Measurements from ENCODE around the gene TGFBR1. TPM values are rescaled to one million over a fixed set of nuclear protein-coding genes. Genes with fewer than 3 reads are reported as not detected.
A peak's percentile ranks its signal among the peaks of the same experiment; 100 is the strongest.

The TGFBR1 gene
- polyA plus RNA-seq, 1 experiment: 73.5 TPM

DNA sequence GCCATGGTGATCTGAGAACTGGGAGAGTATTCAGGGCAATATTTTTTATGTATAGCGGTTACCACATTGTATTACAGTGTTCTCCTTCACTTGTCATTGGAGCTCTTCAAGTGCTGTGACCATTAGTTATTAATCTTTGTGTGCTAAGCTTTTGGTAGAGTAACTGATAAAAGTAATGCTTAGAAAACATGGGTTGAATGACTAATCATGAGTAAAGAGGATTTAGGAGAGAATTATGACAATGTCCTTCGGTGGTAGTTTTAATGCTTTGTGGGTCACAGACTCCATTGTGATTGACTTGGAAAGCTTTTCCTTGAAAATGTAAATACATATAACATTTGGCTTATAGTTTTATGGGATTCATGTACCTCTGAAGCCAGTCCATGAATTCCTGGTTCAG, 21.4 kb downstream of the TGFBR1 start:
- ChIA-PET POLR2A (interaction anchor here (1.0 kb wide), 1 partner anchor 8 kb away, joined by 7 read pairs; no protein-coding TSS in a partner anchor), CTCF (interaction anchor here (0.8 to 1.2 kb wide), 5 partner anchors 15 to 129 kb away, joined by 3 to 4 read pairs (median 3); no protein-coding TSS in a partner anchor)
- 0 out of 2 replicates have a peak, but pooled peaks cover 2% of the 10 kb centered on the region for H3K36me3 ChIP-seq (ENCODE audit: control insufficient read depth, insufficient read depth, low read length)
- no peak overlapping the region for H3K4me3 ChIP-seq (ENCODE audit: low read depth, low read length)
- H3K27me3 ChIP-seq (ENCODE audit: control insufficient read depth, insufficient read depth, low read length): no peaks in the 10 kb centered on the region
- TF ChIP-seq, protein P1, sequence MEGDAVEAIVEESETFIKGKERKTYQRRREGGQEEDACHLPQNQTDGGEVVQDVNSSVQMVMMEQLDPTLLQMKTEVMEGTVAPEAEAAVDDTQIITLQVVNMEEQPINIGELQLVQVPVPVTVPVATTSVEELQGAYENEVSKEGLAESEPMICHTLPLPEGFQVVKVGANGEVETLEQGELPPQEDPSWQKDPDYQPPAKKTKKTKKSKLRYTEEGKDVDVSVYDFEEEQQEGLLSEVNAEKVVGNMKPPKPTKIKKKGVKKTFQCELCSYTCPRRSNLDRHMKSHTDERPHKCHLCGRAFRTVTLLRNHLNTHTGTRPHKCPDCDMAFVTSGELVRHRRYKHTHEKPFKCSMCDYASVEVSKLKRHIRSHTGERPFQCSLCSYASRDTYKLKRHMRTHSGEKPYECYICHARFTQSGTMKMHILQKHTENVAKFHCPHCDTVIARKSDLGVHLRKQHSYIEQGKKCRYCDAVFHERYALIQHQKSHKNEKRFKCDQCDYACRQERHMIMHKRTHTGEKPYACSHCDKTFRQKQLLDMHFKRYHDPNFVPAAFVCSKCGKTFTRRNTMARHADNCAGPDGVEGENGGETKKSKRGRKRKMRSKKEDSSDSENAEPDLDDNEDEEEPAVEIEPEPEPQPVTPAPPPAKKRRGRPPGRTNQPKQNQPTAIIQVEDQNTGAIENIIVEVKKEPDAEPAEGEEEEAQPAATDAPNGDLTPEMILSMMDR (IDR thresholded peaks at IDR 0.05; ENCODE audit: insufficient read depth, low read depth, low read length): no peak
- no peak for DNase-seq (ENCODE audit: low read depth)

DNA sequence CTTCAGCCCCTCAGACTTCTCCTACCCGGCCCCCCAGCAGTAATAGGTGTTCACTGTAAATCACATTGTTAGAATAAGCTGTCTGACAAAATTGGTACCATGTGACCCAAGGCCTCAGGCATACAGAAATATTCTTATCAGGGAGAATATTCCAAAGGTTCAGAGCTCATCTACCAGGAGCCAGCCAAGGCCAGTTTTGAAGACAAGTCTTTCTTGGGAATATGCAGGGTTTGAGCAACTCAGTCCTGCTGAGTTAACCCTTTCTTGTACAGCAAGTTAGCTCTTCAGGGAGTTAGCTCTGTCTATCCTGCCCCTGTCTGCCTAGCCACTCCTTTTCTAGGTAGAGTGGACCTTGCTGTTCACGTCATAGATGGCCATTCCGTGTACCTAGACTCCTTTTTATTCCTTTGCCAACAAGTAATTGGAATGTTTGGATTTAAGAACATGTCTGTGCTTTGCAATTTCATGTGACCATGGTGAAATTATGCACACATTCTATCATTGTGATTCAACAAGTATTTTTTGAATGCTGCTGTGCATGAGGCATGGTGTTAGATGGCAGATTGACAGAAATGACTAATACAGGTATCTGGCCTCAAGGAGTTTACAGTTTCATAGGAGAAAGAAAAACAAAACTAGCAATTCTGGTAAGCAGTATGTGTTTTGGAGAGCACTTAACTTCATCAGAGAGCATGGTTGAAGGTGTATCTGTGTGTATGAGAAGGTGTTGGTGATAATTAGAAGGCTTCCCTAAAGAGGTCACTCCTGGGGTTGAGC, 22.6 kb downstream of the TGFBR1 start:
- H3K4me3 ChIP-seq (ENCODE audit: low read depth, low read length): no peak overlapping the region
- peak; percentile 63 for DNase-seq (ENCODE audit: low read depth)
- H3K36me3 ChIP-seq (ENCODE audit: control insufficient read depth, insufficient read depth, low read length): 0 out of 2 replicates have a peak, but pooled peaks cover 5% of the 10 kb centered on the region
- H3K27me3 ChIP-seq (ENCODE audit: control insufficient read depth, insufficient read depth, low read length): no peaks in the 10 kb centered on the region
- ChIA-PET POLR2A (interaction anchor here (0.6 kb wide), 1 partner anchor 687 kb away, joined by 5 read pairs; no protein-coding TSS in a partner anchor), CTCF (interaction anchor here (0.8 to 0.9 kb wide), 2 partner anchors 18 to 21 kb away, joined by 3 to 4 read pairs; no protein-coding TSS in a partner anchor)
- TF ChIP-seq, protein P1 (IDR thresholded peaks at IDR 0.05; ENCODE audit: insufficient read depth, low read depth, low read length): no peak

DNA sequence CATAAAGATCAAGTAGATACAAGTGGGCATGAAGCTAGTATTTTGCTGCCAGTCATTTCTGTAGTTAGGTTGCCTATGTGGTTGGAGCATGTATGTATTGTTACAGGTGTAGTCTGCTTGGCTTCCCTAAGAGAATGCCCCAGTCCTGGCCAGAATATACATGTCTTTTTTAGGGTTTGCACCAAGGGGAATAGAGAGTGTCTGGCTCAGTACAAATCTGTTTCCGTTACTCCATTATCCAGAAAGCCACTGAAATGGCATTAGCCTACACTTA, 23.2 kb downstream of the TGFBR1 start:
- Histone ChIP-seq H3K27me3 (ENCODE audit: control insufficient read depth, insufficient read depth, low read length) (no peaks in the 10 kb centered on the region), H3K4me3 (ENCODE audit: low read depth, low read length) (no peak overlapping the region), H3K36me3 (ENCODE audit: control insufficient read depth, insufficient read depth, low read length) (0 out of 2 replicates have a peak, but pooled peaks cover 5% of the 10 kb centered on the region)
- DNase-seq (ENCODE audit: low read depth): no peak
- CTCF ChIA-PET: no interaction called here
- TF ChIP-seq, protein P1 (IDR thresholded peaks at IDR 0.05; ENCODE audit: insufficient read depth, low read depth, low read length): no peak
- POLR2A ChIA-PET: no interaction called here

GRCh38 chr9:99129091-99129490, 24.2 kb downstream of the TGFBR1 start:
- 0 out of 2 replicates have a peak, but pooled peaks cover 5% of the 10 kb centered on the region for H3K36me3 ChIP-seq (ENCODE audit: control insufficient read depth, insufficient read depth, low read length)
- H3K27me3 ChIP-seq (ENCODE audit: control insufficient read depth, insufficient read depth, low read length): no peaks in the 10 kb centered on the region
- no peak overlapping the region for H3K4me3 ChIP-seq (ENCODE audit: low read depth, low read length)
- ChIA-PET POLR2A (interaction anchor here (0.6 kb wide), 1 partner anchor 25 kb away, joined by 3 read pairs; no protein-coding TSS in a partner anchor), CTCF (no interaction called here)
- DNase-seq (ENCODE audit: low read depth): no peak
- TF ChIP-seq, protein P1 (IDR thresholded peaks at IDR 0.05; ENCODE audit: insufficient read depth, low read depth, low read length): no peak

DNA sequence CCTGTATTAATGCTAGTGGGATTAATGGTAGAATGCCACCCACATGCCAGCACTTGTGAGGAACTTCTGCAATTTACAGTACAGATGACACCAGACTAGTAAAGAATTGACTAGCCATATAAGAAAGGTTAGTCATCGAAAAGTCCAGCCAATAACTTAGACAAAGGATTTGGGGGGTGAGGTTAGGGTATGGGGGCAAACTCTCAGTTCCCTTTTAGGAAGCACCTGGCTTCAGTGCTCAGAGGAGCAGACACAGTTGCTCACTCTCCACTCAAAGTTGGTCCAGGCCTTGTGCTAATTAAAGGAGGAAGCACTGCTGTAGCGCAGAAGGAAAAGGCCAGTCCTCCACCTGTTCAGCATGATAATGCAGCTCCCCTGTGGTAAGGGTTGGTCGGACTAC, 25.2 kb downstream of the TGFBR1 start:
- ChIA-PET POLR2A (no interaction called here), CTCF (interaction anchor here (0.9 kb wide), 1 partner anchor 19 kb away, joined by 3 read pairs; no protein-coding TSS in a partner anchor)
- no peak for DNase-seq (ENCODE audit: low read depth)
- TF ChIP-seq, protein P1 (IDR thresholded peaks at IDR 0.05; ENCODE audit: insufficient read depth, low read depth, low read length): no peak
- Histone ChIP-seq H3K4me3 (ENCODE audit: low read depth, low read length) (no peak overlapping the region), H3K27me3 (ENCODE audit: control insufficient read depth, insufficient read depth, low read length) (no peaks in the 10 kb centered on the region), H3K36me3 (ENCODE audit: control insufficient read depth, insufficient read depth, low read length) (0 out of 2 replicates have a peak, but pooled peaks cover 5% of the 10 kb centered on the region)

All from BJ (cell line).